NCI-H2196 (cell line): ENCODE data around the gene CYP4V2.
A peak's percentile ranks its signal among the peaks of the same experiment; 100 is the strongest.

ENCODE experiments used
- DNase-seq: peaks from one replicate; lab custom pipeline; 2025; ENCODE audit not compliant: unreplicated experiment; lab: John Stamatoyannopoulos, UW

The CYP4V2 gene

DNA sequence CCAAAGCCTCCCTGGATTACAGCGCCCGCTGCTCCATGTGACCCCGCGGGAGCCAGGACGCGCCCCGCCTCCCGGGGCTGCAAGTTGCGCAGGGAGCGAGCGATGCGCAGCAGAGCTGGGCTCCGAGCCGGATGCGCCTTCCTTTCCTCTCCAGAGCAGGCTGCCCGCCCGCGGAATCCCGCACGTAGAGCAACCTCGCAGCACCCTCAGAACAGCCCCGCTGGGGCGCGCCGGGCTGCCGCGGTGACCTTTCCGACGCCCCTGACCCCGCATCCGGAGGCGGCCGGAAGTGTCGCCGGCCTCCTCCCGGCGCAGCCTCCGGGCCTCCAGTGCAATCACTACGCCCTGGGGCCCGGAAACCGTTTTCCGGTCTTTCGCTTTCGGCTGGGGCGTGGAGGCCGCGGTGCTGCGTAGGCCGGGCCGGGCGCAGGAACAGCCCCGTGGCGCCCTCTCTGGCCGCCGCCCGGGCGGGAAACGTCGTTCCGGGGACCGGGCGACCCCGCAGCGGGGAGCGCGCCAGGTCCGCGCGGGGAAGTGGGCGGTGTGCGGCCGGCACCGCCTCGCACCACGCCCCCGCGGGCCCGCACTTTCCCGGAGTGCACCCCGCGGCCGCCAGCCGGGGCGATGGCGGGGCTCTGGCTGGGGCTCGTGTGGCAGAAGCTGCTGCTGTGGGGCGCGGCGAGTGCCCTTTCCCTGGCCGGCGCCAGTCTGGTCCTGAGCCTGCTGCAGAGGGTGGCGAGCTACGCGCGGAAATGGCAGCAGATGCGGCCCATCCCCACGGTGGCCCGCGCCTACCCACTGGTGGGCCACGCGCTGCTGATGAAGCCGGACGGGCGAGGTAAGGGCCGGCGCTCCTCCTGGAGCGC is at the start of gene CYP4V2:
Gene CYP4V2 (plus strand): TSS at position 368 of the 866 bp plus-strand sequence. CDS start 257 bp downstream, at position 625.
- DNase-seq, result peak; percentile 50

DNA sequence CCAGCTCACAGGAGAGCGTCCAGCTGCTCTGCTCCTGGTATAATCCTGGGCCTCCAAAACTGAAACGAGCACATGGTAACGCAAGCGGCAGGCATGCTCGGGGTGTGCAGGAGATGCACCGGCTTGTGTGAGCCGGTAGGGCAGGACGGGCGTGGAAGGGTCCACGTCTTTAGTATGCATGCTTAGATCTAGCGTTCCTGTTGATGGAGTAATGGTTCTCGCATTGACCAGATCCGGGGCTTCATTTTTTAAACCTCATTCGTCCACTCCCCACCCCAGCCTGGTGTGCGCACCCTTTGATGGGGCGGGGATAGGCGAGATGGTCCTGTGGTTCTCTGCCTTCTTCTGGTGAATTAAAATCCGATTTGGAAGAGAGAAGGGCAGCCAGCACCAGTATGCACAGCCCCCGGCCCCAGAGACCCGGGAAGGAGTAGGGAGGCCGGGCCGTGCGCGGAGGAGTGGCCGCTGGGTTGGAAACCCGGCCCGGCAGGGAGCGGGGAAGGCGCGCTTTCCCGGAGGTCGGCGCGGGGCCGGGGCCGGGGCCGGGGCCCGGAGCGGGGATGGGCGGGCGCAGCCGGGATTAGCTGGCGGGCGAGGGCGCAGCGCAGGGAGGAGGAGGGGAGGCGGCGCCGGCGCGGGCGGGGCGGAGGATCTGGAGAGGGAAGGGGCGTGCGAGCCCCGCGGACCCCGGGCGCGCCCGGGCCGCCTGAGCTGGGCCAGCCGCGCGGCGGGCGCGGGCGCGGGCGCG is 47.0 kb upstream of the CYP4V2 start:
- no peak for DNase-seq

DNA sequence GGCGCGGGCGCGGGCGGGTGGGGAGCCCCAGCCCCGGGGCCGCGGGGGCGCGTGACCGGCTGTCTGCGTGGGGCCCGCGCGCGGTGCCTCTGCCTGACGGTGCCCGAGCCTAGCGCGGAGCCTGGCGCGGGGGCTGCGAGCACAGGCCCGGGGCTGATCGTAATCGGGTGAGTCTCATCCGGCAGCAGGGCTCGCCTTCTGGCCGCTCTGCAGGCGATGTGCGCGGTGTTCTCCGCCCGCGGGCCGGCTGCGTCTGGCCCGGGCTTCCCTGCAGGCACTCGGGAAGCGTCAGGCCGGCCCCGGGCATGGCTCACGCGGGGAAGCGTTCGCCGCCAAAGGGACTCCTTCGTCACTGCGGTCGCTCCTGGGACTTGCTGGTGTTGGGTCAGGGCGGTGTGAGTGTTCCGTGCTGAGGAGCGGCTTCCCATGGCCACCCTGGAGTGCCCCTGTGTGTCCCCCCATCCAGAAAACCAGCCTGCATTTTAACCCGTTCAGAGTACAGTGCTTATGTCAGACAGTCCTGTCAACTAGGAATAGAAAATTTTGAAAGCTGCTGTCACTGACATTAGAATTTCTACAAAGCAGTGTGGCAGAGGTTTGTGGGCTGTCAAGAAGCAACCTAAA is 46.3 kb upstream of the CYP4V2 start:
- no peak for DNase-seq

DNA sequence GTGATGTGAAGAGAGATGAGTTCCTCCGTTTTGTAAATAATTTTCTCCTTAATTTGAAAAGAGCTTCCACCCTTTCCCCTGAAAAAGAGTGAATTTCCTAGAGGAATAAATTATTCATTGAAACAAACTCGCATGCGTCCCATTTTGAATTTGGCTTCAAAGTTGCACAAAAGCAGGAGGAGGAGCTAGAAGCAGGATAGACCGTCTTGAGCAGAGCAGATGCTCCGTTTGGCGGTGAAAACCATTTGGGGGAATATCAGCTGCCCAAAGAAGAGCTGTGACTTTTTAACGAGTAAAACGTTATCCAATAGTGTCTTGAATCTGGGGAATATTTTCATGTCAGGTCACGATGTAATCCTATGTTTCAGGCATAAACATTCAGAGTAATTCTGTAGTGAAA is 44.9 kb upstream of the CYP4V2 start:
- DNase-seq, result no peak

- DNase-seq, result no peak
These were observed 42.9 kb upstream of the CYP4V2 start for GRCh38 chr4:186148336-186148975.

GRCh38 chr4:186149872-186150271 is 41.5 kb upstream of the CYP4V2 start:
- DNase-seq, result no peak

GRCh38 chr4:186150926-186151325 is 40.4 kb upstream of the CYP4V2 start:
- no peak for DNase-seq

GRCh38 chr4:186151499-186151898 is 39.9 kb upstream of the CYP4V2 start:
- DNase-seq, result no peak

DNA sequence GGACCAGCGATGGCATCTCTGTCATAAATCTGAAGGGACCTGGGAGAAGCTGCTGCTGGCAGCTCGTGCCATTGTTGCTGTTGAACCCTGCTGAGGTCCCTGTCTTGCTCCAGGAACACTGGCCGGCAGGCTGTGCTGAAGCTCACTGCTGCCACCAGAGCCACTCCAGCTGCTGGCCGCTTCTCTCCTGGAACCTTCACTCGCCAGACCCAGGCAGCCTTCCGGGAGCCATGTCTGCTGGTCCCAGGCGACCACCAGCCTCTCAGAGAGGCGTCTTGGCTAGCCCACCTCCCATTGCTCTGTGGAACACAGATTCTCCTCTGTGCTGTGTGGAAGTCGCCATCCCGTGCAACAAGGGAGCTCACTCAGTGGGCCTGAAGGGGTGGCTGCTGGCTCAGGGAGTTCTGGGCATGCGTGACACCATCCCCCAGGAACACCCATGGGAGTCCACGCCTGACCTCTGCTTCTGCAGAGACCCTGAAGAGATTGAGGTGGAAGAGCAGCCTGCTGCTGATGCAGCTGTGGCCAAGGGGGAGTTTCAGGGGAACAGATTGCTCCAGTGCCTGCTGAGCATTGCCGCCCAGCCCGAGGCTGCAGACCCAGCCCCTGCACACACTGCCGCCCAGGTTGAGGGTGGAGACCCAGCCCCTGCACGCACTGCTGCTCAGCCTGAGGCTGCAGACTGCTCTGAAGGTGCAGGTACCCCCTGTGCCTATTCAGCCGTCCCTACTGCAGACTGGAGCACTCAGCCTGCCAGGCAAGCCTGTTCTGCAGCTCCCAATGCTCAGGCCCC is 33.1 kb upstream of the CYP4V2 start:
- no peak for DNase-seq

DNA sequence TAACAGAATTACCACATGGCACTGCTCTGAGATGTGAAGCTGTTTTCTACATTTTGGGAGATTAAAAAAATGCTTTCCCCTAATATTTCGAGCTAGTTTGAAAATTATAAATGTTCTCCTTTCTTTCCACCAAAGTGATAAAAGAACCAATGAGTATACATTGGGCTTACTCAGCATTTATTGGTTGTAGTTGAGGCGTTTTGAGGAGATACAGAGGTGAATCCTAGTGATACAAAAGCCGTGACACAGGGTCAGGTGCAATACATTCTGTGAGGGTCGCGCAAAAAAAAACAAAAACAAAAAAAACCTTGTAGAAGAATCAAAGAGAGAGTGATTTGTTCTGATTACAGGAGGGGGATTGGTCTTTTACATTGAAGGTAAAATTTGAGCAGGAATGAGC is 32.4 kb upstream of the CYP4V2 start:
- no peak for DNase-seq

DNA sequence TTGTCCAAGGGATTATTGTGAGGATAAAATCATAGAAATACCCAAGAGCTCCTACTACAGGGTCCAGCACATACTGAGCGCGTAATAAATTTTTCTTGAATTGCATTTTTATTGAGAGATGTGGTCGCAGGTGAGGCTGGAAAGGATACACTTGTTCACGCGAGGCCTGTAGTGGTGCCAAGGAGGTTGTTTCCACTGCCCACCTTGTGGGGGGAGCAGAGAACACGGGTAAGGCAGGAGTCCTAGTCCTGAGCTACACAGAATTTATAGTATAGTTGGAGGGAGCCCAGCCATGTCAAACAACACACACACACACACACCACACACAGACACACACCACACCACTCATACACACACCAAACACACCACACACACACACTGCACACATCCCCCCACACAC is 31.8 kb upstream of the CYP4V2 start:
- no peak for DNase-seq

GRCh38 chr4:186161138-186161537 is 30.2 kb upstream of the CYP4V2 start:
- DNase-seq, result no peak

GRCh38 chr4:186166852-186167512 is 24.4 kb upstream of the CYP4V2 start:
- no peak for DNase-seq

GRCh38 chr4:186167605-186168004 is 23.8 kb upstream of the CYP4V2 start:
- DNase-seq, result no peak

DNA sequence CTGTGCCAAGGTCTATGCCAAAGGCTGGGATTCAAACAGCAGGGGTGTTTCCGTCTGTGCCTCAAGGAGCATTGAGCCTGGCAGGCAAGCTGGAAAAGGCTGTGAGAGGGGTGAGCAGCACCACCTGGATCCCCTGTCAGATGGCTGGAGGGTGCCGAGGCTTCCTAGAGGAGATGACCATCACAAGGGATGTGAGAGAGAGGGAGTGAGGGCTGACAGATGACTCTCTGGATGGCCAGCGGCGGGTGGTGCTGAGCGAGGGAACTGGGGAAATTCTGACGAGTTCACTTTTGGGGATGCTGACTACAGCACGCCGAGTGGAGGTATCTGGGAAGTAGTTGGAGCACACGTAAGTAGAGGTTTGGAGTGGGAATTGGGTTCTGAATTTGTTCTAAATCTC is 22.6 kb upstream of the CYP4V2 start:
- DNase-seq, result no peak

- no peak for DNase-seq
These were observed 21.9 kb upstream of the CYP4V2 start for GRCh38 chr4:186169333-186169944.

GRCh38 chr4:186169945-186170802 is 21.2 kb upstream of the CYP4V2 start:
- no peak for DNase-seq

DNA sequence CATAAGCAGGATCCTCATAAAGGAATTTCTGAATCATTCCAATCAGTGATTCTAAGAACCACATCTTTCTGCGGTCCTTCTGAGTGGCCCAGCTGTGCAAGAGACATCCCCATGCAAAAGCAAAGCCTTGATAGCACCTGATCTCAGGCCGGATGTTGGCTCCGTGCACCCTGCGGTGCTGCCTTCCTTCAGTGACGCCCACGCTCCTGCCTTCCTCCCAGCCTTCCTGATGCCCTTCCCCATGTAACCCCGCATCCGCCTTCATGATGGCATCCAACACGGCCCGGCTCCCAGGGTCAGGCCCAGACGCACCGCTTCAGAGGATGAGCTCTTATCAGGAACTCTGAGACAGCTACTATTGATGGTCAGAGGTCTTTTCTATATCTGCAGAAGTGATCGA is 20.4 kb upstream of the CYP4V2 start:
- DNase-seq, result no peak

- no peak for DNase-seq
These were observed 18.8 kb upstream of the CYP4V2 start for GRCh38 chr4:186172546-186172945.
